NCI-H146 treated with DMSO at 0.1 percent for 48 hours (cell line): ENCODE data around the gene KATNAL1.
"Not testable (repeated sequence)": the region's sequence is repeated elsewhere in the genome, so short reads cannot be mapped to it uniquely, and the experiment has no call there.

ENCODE experiments used
- DNase-seq: peaks from one replicate; lab custom pipeline; 2025; ENCODE audit not compliant: unreplicated experiment; lab: John Stamatoyannopoulos, UW

KATNAL1 gene

DNA sequence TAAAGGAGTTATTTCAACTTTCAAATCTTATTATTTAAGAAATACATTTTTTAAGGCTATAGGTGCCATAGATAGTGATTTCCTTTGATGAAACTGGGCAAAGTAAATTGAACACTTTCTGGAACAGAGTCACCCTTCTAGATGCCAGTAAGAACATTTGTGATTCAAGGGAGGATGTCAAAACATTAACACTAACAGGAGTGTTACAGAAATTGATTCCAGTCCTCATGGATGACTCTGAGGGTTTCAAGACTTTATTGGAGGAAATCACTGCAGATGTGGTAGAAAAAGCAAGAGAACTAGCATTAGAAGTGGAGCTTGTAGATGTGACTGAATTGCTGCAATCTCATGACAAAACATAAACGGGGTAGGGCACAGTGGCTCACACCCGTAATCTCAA, 12.2 kb downstream of the KATNAL1 start:
- no peak for DNase-seq

DNA sequence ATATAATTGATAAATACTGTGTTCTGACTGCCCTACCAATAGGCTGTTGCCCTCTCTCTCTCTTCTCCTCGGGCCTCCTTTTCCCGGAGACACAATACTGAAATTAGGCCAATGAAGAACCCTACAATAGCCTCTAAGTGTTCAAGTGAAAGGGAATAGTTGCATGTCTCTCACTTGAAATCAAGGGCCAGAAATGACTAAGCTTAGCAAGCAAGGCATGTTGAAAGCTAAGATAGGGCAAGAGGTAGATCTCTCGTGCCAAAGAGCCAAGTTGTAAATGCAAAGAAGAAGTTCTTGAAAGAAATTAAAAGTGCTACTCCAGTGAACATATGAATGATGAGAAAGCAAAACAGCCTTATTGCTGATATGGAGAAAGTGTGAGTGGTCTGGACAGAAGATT, 13.3 kb downstream of the KATNAL1 start:
- DNase-seq: no peak

DNA sequence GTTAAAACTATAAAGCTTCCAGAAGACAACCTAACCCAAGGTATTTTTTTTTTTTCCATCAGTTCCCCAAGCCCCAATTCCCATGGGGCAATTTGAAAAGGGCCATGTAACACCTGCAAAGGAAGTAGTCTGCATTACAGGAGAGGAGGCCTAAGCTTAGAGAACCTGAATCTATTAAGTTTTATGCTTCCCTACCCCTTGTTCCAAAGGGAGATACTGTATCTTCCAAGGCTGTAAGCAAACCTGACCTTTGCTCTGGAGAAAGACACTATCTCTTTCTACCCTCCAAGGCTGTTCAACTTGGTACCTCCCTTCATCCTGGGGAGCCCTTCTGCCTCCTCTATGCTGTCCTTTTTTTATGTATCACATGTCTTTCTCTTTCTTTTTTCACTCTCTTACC, 15.0 kb downstream of the KATNAL1 start:
- no peak for DNase-seq

DNA sequence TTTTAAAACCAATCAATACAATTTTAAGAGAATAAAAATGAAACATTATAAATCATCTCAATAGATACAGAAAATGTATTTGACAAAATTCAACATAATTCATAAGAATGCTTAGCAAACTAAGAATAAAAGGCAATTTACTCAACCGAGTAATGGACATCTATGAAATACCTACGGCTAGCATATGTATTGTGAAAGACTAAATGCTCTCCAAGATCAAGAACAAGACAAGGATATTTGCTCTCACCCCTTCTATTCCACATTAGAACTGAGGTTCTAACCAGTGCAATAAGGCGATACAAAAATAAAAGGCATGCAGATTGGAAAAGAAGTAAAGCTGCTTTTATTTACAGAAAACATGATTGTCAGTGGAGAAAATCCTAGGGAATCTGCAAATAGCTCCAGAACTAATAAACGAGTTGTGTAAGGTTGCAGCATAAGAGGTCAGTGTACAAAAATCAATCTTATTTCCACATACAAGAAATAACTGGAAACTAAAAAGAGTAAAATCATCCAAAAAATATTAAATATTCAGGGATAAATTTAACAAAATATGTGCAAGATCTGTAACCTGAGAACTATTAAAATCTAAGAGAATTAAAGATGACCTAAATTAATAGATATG, 16.4 kb downstream of the KATNAL1 start:
- no peak for DNase-seq

DNA sequence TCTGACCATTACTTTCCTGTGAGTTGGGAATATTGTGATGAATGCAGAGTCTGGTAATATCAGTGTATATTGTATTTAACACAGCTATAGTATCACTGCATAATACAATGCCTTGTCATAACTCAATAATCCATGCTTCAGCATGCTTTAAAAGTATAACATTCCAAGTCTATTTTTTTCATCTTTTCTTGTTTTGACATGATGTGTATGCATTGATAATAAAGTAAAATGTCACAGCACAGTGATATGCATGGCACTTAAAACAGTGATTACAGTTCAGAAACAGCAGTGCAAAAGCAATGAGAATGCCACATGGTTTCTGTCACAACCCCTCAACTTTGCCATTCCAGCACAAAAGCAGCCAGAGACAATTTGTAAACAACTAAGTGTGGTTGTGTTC, 17.8 kb downstream of the KATNAL1 start:
- no peak for DNase-seq

DNA sequence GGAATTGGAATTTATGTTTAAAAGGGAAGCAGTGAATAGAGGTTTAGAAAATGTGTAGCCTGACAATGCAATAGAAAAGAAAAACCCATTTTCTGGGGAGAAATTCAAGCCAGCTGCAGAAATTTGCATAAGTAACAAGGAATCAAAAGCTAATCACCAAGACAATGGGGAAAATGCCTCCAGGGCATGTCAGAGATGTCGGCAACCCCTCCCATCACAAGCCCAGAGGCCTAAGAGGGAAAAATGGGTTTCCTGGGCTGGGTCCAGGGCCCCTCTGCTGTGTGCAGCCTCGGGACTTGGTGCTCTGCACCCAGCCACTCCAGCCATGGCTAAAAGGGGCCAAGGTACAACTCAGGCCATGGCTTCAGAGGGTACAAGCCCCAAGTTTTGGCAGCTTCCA, 21.3 kb downstream of the KATNAL1 start:
- not testable (repeated sequence) for DNase-seq

DNA sequence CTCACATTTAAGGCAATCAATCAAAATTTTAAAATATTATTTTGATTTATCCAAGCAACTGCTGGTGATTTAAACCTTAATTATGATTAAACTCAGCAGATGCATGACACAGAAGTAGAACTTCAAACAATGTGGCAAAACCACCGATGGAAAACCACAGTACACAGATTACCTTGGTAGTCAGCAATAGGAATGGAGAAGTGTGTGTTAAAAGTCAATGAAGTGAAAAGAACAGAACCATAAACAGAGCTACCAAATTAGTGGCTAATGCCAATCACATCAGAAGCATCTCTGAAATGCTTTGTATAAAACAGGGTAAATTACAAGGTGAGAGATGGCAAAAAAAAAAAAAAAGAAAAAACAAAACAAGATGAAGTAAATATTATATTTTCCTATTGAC, 31.2 kb downstream of the KATNAL1 start:
- DNase-seq: no peak

DNA sequence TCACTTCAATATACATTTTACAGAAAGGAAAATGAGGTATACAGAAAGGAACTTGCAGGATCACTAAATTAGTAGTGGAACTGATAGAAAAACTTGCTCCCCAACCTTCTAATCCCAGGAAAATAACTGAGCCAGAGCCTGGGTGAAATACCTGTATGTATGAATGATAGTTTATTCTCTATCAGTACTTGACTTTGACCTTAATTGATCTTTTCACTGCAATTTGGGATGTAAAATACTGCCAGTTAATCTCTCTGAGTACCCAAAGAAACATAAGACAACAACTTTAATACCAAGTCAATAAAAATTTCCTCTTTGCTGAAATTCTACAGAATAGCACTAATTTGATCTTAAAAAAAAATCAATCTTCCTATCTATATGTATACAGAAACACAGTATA, 33.3 kb downstream of the KATNAL1 start:
- DNase-seq: no peak

DNA sequence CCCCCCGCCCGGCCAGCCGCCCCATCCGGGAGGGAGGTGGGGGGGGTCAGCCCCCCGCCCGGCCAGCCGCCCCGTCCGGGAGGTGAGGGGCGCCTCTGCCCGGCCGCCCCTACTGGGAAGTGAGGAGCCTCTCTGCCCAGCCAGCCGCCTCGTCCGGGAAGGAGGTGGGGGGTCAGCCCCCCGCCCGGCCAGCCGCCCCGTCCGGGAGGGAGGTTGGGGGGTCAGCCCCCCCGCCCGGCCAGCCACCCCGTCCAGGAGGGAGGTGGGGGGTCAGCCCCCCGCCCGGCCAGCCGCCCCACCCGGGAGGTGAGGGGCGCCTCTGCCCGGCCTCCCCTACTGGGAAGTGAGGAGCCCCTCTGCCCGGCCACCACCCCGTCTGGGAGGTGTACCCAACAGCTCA, 37.3 kb downstream of the KATNAL1 start:
- not testable (repeated sequence) for DNase-seq

DNA sequence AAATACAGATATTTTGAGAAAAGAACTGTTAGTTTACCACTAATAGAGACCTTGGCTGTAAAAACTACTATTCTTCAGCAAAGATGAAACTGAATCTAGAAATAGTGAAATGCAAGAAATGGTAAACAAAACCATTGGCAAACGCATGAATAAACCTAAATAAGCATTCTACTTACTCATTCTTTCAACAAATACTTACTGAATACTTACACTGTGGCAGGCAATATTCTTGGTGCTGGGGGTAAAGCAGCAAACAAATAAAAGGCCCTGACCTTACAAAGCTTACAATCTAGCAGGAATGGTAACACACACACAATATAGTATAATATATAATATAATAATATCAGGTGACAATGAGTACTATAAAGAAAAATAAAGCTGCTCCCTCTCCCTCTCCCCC, 38.7 kb downstream of the KATNAL1 start:
- no peak for DNase-seq

DNA sequence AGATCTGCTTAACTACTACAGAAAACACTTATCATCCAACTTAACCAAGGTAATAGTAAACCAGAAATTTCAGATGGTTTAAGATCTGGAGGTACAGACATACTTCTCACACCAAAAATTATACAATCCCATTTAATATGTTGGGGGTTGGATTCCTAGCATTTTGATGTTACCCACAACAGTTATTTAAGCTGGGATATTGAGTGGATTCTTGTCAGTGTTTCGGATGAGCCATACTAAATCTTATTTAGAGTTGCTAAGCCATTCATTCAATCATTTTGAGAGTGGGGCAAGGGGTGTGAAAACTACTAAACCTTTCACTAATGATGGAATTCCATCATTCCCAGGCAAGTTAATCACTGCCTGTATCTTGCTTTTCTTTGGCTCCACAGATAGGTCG, 40.6 kb downstream of the KATNAL1 start:
- no peak for DNase-seq

DNA sequence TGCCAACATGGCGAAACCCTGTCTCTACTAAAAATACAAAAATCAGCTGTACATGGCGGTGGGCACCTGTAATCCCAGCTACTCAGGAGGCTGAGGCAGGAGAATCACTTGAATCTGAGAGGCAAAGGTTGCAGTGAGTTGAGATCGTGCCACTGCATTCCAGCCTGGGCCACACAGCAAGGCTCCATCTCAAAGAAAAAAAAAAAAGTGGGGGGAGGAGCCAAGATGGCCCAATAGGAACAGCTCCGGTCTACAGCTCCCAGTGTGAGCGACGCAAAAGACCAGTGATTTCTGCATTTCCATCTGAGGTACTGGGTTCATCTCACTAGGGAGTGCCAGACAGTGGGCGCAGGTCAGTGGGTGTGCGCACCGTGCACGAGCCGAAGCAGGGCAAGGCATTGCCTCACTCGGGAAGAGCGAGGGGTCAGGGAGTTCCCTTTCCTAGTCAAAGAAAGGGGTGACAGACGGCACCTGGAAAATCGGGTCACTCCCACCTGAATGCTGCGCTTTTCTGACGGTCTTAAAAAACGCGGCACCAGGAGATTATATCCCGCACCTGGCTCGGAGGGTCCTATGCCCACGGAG, 48.1 kb downstream of the KATNAL1 start:
- not testable (repeated sequence) for DNase-seq

DNA sequence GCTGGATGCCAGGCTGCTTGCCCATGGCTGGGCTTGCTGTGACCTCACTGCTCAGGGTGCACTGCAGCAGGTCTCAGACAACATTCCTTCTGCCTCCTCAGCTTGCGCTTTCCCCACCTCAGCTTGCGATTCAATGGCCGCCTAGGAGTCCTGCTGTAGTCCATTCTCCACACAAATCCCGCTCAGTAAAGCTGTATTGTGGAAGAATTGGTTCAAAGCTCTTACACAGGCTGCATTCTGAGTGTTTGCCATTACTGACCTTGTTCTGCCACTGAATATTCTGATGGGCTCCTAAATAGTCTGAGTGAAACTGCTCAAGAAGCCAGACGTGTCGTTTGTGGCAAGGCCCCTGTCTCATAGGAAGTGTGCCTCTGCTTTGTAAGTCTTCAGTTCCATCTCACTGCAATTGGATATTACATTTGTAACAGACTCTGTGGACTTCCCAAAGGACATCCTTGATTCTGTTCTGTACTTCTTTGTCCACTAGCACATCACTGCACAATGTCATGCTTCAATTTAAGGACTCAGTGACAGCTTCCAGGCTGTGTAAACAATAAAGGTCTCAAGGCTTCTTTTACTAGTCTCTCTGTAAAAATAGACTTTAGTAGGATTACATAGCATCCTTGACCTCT, 49.8 kb downstream of the KATNAL1 start:
- no peak for DNase-seq

DNA sequence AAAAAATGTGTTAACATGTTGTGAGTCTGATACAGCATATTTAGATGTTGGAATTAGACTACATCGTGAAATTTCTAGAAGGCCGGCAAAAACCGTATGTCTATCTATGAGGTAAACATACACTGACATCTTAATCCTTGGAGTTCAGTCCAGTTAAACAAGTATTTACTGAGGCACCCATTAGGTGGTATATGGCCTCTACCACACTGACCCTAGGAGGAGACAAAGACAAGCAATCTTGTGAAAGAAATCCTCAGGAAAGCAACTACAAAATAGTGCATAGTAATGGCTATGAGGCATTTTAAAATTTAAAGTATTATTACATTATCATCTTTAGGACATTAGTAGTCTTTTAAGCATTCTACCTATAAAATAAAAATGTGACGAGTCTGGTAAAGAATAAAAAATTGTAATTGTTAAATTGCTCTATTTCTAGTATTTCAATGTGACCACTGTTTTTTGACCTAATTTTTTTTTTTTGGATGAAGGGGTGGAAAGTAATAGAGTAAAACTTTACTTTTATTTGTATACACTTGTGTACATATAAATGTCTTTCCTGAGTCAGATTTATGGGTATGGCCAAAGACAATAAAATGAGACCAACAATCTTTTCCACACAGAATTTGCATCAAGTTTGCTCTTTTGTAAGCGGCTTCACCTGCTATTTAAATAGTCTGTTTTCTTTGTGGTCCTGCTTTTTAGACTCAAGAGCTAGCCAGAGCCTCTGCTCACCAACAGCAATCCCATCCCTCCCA, 50.5 kb downstream of the KATNAL1 start:
- DNase-seq: no peak

DNA sequence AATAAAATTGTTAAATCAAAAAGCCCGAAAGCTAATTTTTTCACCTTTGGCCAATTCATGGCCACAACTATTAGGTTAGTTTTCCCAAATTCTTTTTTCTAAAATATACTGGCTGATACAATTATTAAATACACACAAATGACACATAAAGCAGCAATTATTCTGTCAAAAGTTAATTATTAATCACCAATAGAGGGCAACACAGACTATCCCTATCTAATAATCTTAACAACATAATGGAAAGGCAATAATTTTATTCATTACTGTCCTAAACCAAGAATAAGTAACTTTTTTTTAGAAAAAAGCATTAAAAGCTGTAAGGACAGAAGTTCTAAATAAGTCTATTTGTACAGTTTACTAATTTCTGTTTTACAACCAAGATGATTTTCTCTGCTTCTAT, 51.7 kb downstream of the KATNAL1 start:
- DNase-seq: no peak

DNA sequence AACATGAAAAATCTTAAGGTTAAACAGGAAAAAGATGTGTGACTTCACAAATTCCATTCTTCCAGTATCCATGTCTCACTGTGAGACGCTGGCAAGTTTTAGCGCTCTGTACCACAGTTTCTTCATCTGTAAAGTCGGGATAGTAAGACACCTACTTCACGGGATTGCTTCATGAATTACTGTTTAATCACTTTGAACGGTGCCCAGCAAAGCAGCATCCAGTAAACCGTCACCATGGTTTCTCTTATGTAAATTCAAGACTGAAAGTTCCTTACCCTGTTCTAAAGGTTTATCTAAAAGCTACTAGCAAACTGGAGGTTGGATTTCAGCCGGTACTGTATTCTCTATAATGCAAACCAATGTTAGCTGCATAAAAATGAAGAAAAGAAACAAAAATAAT, 53.5 kb downstream of the KATNAL1 start:
- DNase-seq: no peak

DNA sequence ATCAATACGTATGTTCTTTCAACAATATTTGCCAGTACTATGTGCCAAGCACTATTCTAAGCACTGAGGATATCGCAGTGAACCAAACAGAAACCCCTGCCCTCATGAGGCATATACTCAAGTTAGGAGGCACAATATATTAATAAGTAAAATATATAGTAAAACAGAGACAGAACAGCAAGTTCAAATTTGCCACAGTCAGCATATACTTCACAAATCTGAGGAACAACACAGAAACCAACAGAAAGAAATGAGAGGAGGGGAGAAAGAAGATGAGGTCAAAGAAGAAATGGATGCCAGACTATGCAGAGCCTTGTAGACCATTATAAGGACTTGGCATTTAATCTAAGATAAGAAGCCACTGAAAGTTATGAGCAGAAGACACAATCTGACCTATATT, 59.9 kb downstream of the KATNAL1 start:
- no peak for DNase-seq

DNA sequence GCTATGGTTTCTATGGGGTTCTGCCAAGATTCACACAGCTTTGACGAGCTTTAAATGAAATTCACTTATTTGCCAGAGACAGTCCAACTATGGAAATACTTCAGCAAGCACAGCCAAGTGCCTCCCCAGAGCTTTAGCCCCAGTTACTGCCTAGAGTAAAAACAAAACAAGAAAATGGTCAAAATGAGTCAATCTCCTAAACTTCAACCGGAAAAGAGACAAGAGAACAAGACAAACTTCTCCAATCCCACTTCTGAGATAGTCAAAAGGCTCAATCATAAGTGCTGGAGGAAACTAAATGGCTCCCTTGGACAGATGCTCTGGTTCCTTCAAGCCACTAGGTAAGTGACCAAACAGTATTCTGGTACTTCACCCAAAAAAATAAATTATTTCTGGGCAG, 65.8 kb downstream of the KATNAL1 start:
- no peak for DNase-seq

DNA sequence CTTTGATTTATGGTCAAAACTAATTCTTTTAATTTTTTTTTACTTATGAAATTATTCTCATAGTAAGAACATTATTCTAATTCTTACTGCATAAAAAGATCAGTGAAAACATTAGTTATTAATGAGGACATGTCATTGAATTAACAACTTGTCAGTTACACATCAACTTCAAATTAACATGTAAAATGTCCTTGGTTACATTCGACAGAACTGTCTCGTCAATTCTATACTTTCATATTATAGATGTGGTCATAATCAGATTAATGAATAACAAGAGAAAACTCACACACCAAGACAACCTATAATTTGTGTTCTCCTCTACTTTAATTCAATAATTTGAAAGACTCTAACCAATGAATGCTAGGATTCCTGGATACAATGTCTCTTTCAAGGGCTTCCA, 66.7 kb downstream of the KATNAL1 start:
- DNase-seq: no peak

DNA sequence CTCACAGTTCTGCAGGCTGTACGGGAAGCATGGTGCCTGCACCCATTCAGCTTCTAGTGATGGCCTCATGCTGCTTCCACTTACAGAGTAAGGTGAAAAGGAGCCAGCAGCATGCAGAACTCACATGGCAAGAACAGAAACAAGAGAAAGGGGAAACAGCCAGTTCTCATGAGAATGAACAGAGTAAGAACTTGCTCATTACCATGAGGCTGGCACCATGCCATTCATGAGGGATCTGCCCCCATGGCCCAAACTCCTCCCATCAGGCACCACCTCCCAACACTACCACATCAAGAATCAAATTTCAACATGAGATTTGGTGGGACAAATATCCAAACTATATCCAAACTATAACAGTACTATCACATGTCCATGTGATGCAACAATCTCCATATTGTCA, 72.1 kb downstream of the KATNAL1 start:
- DNase-seq: no peak

DNA sequence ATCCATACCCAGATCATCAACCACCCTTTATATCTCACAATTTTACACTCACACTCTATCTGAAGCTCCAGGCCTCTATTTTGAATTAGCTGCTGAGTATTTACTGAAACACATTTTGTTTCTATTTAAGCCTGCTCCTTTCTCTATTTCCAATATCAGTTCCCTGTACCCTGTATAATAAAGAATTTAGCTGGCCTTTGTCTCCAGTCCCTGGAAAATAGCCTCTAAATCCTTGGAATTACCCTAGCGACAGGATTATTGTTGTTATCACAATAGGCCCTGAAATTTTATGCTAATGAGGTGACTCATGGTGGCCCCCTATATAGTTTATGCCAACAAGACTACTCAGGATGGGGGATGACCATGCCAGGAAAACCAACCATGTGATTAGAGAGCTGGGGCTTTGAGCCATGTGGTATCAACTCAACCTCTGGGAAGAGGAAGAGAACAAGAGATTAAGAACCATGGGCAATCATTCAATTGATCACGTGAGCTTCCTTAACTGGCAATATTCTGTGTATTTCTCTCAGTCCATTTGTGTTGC, 72.7 kb downstream of the KATNAL1 start:
- DNase-seq: no peak

DNA sequence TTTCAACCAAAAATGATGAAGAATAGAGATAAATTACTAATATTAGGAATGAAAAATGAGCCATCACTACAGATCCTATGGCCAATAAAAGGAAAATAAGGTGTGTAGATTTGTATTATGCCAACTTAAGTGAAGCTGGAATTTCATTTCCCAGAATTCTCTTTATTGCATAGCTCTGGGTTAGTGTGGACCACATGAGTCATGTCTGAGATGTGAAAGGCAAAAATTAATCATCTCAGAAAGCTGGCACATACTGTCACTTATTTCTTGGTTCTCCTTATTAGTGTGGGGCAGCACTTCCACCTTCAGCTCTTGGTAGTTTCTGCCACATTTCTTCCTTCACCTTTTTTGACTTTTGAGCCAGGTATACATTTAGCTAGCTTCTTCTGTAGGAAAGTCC, 82.6 kb downstream of the KATNAL1 start:
- no peak for DNase-seq
